SU-DHL-6 (cell line): Measurements from ENCODE around the gene CCDC102A.

Source experiments
- EZH2phosphoT487 ChIP-seq: fragments of 200-600 bp; sonication (generic), shearing (Covaris generic); conservative IDR thresholded peaks from 2 replicates; pipeline ENCODE4 v1.6.1; 2018; ENCODE audit warnings: mild to moderate bottlenecking, antibody characterized with exemption, low read length, moderate library complexity, mixed read lengths
- TF ChIP-seq, protein P1 (sequence below): fragments of 200-600 bp; sonication (generic); IDR thresholded peaks from one replicate; pipeline ENCODE4 v1.5.1; 2017; ENCODE audit warnings: antibody characterized with exemption, mild to moderate bottlenecking, low read length, moderate library complexity; ENCODE audit not compliant: insufficient read depth, poor library complexity, severe bottlenecking

DNA sequence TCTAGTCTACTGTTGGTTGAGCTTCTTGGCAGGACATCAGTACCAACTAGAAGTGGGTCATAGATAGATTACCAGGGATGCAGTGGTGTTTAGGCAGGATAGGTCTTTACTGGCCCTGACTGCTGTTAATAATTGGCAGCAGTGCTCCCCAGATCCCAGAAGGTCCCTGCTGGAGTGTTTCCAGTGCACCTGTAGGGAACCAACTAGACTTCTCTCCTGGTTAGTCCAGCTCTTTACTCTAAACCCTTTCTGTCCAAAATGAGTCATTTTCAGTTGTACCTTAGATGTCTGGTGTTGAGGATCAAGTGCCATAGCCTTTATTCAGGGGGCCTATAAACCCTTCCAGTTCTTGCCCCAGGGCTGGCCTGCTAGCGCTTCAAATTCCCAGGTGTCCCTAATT is 65.2 kb downstream of the CCDC102A start:
- TF ChIP-seq, protein P1, sequence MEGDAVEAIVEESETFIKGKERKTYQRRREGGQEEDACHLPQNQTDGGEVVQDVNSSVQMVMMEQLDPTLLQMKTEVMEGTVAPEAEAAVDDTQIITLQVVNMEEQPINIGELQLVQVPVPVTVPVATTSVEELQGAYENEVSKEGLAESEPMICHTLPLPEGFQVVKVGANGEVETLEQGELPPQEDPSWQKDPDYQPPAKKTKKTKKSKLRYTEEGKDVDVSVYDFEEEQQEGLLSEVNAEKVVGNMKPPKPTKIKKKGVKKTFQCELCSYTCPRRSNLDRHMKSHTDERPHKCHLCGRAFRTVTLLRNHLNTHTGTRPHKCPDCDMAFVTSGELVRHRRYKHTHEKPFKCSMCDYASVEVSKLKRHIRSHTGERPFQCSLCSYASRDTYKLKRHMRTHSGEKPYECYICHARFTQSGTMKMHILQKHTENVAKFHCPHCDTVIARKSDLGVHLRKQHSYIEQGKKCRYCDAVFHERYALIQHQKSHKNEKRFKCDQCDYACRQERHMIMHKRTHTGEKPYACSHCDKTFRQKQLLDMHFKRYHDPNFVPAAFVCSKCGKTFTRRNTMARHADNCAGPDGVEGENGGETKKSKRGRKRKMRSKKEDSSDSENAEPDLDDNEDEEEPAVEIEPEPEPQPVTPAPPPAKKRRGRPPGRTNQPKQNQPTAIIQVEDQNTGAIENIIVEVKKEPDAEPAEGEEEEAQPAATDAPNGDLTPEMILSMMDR: no peak
- no peak for TF ChIP-seq EZH2phosphoT487
